Transverse colon (tissue), 4 donors: Measurements from ENCODE around the gene BAIAP2L2. TPM values are rescaled to one million over a fixed set of nuclear protein-coding genes. Genes with fewer than 3 reads are reported as not detected.
"Not testable (repeated sequence)": the region's sequence is repeated elsewhere in the genome, so short reads cannot be mapped to it uniquely, and the experiment has no call there.

Experiments
- DNase-seq: peaks from one replicate; pipeline ENCODE4 v3.0.0-alpha.2; 2019
- H3K27ac ChIP-seq, 4 donors: fragments of 200-600 bp; sonication (generic); 2 replicates each; pipeline ENCODE4 v1.5.1; 2016 to 2018; ENCODE audit warnings: inconsistent platforms in 4 of 4
- H3K27me3 ChIP-seq: fragments of 200-600 bp; sonication (generic); 2 replicates; pipeline ENCODE4 v1.5.1; 2017; ENCODE audit warnings: inconsistent platforms
- H3K36me3 ChIP-seq, 4 donors: fragments of 200-600 bp; sonication (generic); 2 replicates each; pipeline ENCODE4 v1.5.1; 2017 to 2019; ENCODE audit warnings: inconsistent platforms in 4 of 4
- H3K4me1 ChIP-seq, 4 donors: fragments of 200-600 bp; sonication (generic); 2 replicates each; pipeline ENCODE4 v1.5.1; 2017 to 2020; ENCODE audit warnings: inconsistent platforms in 4 of 4
- H3K4me3 ChIP-seq, 4 donors: fragments of 200-600 bp; sonication (generic); 1 replicate in 1 of 4; 2 replicates in 3 of 4; pipeline versions ENCODE4 v1.5.1 to v1.6.1; 2017 to 2019; ENCODE audit warnings: inconsistent platforms in 4 of 4
- H3K9me3 ChIP-seq, 2 donors: fragments of 200-600 bp; sonication (generic); 2 replicates each; pipeline ENCODE4 v1.5.1; 2017 to 2019; ENCODE audit warnings: inconsistent platforms in 2 of 2
- CTCF ChIP-seq, 5 experiments: fragments of 200-600 bp in 3 of 5; fragments of 450-650 bp in 2 of 5; sonication (generic) in 3 of 5; IDR thresholded peaks; 1 replicate in 2 of 5; 2 replicates in 3 of 5; pipeline ENCODE4 v1.5.1; 2016 to 2017; ENCODE audit warnings: antibody characterized with exemption in 5 of 5, inconsistent platforms in 3 of 5, mild to moderate bottlenecking in 2 of 5, moderate library complexity in 1 of 5
- EP300 ChIP-seq: sonication (generic); formaldehyde crosslinking; IDR thresholded peaks from one replicate; pipeline ENCODE4 v1.6.1; 2017; ENCODE audit warnings: antibody characterized with exemption, low read depth
- POLR2A ChIP-seq: fragments of 450-650 bp; IDR thresholded peaks from one replicate; pipeline ENCODE4 v1.6.1; 2016; ENCODE audit warnings: antibody characterized with exemption, mild to moderate bottlenecking, moderate library complexity
- POLR2AphosphoS5 ChIP-seq, 3 donors: sonication (generic); formaldehyde crosslinking; IDR thresholded peaks; one replicate each; pipeline ENCODE4 v1.6.1; 2016; ENCODE audit warnings: antibody characterized with exemption in 3 of 3
- WGBS, 2 donors: methylation state at CpG; one replicate each; pipeline ENCODE4 v1.1.5; 2018; ENCODE audit warnings: low coverage in 1 of 2; 5-methylcytosine and 5-hydroxymethylcytosine counted together
- in situ Hi-C, 4 donors: fragments of 200-750 bp; cut with MboI; loops; one replicate each; pipeline versions ENCODE4 v1.15.0 to v1.15.1; 2017; ENCODE audit warnings: low sequenced_read_pairs in 3 of 4, low pct_ligation_motif_present in 1 of 4, low pct_unique_long_range_greater_than_20kb in 1 of 4
- intact Hi-C: fragments of 100-400 bp; cut with DNase I; formaldehyde crosslinking; loops from one replicate; pipeline ENCODE4 v1.15.1; 2023; ENCODE audit warnings: low total_unique reads
- total RNA-seq, 4 donors: library from RNA; depleted of rRNA; stranded (reverse); fragments of >200 nt; gene quantifications; one replicate each; pipeline ENCODE4 v1.1.0, GENCODE V29; 2016

BAIAP2L2 gene
- total RNA-seq, 4 donors from 2014 or later = 106 to 337 (median 127) TPM

- DNase-seq = no peak
- Histone ChIP-seq H3K27me3 (no peaks in the 10 kb centered on the region), H3K27ac (peak overlapping the region; percentile 17 to 61 (median 29)), H3K36me3 (no peaks in the 10 kb centered on the region), H3K4me3 (no peak overlapping the region), H3K4me1 (peaks cover 4 to 9% (median 8%) of the 10 kb centered on the region in 4 donors), H3K9me3 (no peaks in the 10 kb centered on the region)
- TF ChIP-seq POLR2AphosphoS5 (IDR thresholded peaks at IDR 0.05) = no peak
- no peak for TF ChIP-seq POLR2A
- TF ChIP-seq CTCF (IDR thresholded peaks at IDR 0.05) = no peak
- WGBS, 2 donors = 85 to 90% methylated on average over 8 to 46 of the region's 46 CpGs
- in situ Hi-C loops (no loop called here), intact Hi-C loops (no loop called here)
Measured at GRCh38 chr22:38038890-38039812, 71.3 kb downstream of the BAIAP2L2 start.

- 97% methylated on average over 22 of the region's 23 CpGs; no CpG with 5 or more reads in 1 of the 2 donors for WGBS, 2 donors
- H3K36me3 ChIP-seq = no peaks in the 10 kb centered on the region
- intact Hi-C loops = no loop called here
- no peak overlapping the region for H3K4me3 ChIP-seq
- peak overlapping the region in 3 of 4 donors; percentile 13 to 41 (median 17) for H3K27ac ChIP-seq
- H3K9me3 ChIP-seq = no peaks in the 10 kb centered on the region
- H3K27me3 ChIP-seq = no peaks in the 10 kb centered on the region
- peaks cover 11 to 14% (median 12%) of the 10 kb centered on the region in 4 donors for H3K4me1 ChIP-seq
- no peak for DNase-seq
- in situ Hi-C loops = no loop called here
- TF ChIP-seq POLR2AphosphoS5 (IDR thresholded peaks at IDR 0.05) (no peak), EP300 (no peak), POLR2A (no peak), CTCF (IDR thresholded peaks at IDR 0.05) (no peak)
Measured at GRCh38 chr22:38038426-38038825, 72.1 kb downstream of the BAIAP2L2 start.

GRCh38 chr22:38037367-38038150, 72.9 kb downstream of the BAIAP2L2 start:
- H3K4me1 ChIP-seq = peaks cover 11 to 14% (median 14%) of the 10 kb centered on the region in 4 donors
- intact Hi-C loops, in situ Hi-C loops, DNase-seq, H3K36me3 ChIP-seq, H3K4me3 ChIP-seq, H3K9me3 ChIP-seq, H3K27me3 ChIP-seq: not testable (repeated sequence)
- WGBS, 2 donors = 81 to 100% methylated on average over 1 to 13 of the region's 13 CpGs
- peak overlapping the region in 2 of 4 donors; percentile 13 to 41 for H3K27ac ChIP-seq

GRCh38 chr22:38036392-38037062, 74.0 kb downstream of the BAIAP2L2 start:
- H3K4me1 ChIP-seq = peaks cover 11 to 14% (median 14%) of the 10 kb centered on the region in 4 donors
- H3K9me3 ChIP-seq = no peaks in the 10 kb centered on the region
- WGBS, 2 donors = 50 to 74% methylated on average over 1 to 10 of the region's 10 CpGs
- H3K36me3 ChIP-seq = no peaks in the 10 kb centered on the region
- in situ Hi-C loops = no loop called here
- DNase-seq = no peak
- no peak overlapping the region for H3K27ac ChIP-seq
- H3K4me3 ChIP-seq = no peak overlapping the region
- intact Hi-C loops = no loop called here
- H3K27me3 ChIP-seq = no peaks in the 10 kb centered on the region
- no peak for TF ChIP-seq EP300
- TF ChIP-seq POLR2A = no peak
- no peak for TF ChIP-seq CTCF (IDR thresholded peaks at IDR 0.05)
- no peak for TF ChIP-seq POLR2AphosphoS5 (IDR thresholded peaks at IDR 0.05)
